ENCODE data around the gene TIPRL.

- no peak for TF ChIP-seq CTCF (IDR thresholded peaks at IDR 0.05 in 2 of 3, conservative IDR thresholded peaks at IDR 0.05 in 1 of 3; ENCODE audit: insufficient read depth in 2 of 3, low read depth in 1 of 3, low read length in 3 of 3)
- TF ChIP-seq SMC3 (conservative IDR thresholded peaks at IDR 0.05; ENCODE audit: insufficient read depth, low read depth, low read length): no peak
- TF ChIP-seq REST (IDR thresholded peaks at IDR 0.05; ENCODE audit: borderline replicate concordance): no peak
- TF ChIP-seq REST (CRISPR knock-in tag; IDR thresholded peaks at IDR 0.05; ENCODE audit: low read depth): no peak
- TF ChIP-seq CEBPB (tag; IDR thresholded peaks at IDR 0.05): no peak
- no peak for TF ChIP-seq NR3C1 (CRISPR knock-in tag; IDR thresholded peaks at IDR 0.05)
- no peak for TF ChIP-seq FIP1L1 (IDR thresholded peaks at IDR 0.05; ENCODE audit: low read depth, low read length, poor library complexity, severe bottlenecking)
- TF ChIP-seq SMARCB1 (IDR thresholded peaks at IDR 0.05; ENCODE audit: insufficient read length, low read depth): no peak
- no peak for TF ChIP-seq POLR2AphosphoS5 (IDR thresholded peaks at IDR 0.05; ENCODE audit: control insufficient read depth, insufficient read depth, low read depth, low read length)
- TF ChIP-seq SAP30 (IDR thresholded peaks at IDR 0.05; ENCODE audit: borderline replicate concordance, insufficient read depth, low read depth, low read length, poor library complexity, severe bottlenecking): no peak
- no peak for TF ChIP-seq ZNF24 (IDR thresholded peaks at IDR 0.05)
Measured at GRCh38 chr1:168170564-168171508, 7.9 kb upstream of the TIPRL start.
